GM12878 (cell line): ENCODE data around the gene CDH8. TPM values are rescaled to one million over a fixed set of nuclear protein-coding genes. Genes with fewer than 3 reads are reported as not detected.

Experiments used
- ATAC-seq: fragments of 200-7000 bp; cut with Tn5 transposase; 3 replicates; pipeline ENCODE4 v1.9.1; 2020; ENCODE audit warnings: mild to moderate bottlenecking, moderate library complexity
- BruUV-seq: library from RNA; stranded (reverse); fragments of 400-500 nt; replicated peaks from 2 replicates; lab custom pipeline; 2021; lab: Mats Ljungman, UMichigan
- CTCF ChIA-PET: fragments of 300-600 bp; sonication (Branson Sonifier 250); formaldehyde crosslinking; extraction: SDS; loops from one replicate; lab custom pipeline; 2021; ENCODE audit warnings: inconsistent platforms; lab: Yijun Ruan, JAX
- POLR2A ChIA-PET: fragments of 350-600 bp; formaldehyde crosslinking; extraction: SDS; loops from one replicate; lab custom pipeline; 2021; ENCODE audit warnings: inconsistent platforms; lab: Charles Lee
- RAD21 ChIA-PET: fragments of 300-600 bp; sonication (Branson Sonifier 250); formaldehyde crosslinking; loops from one replicate; lab custom pipeline; 2023; ENCODE audit warnings: antibody characterized with exemption; ENCODE audit not compliant: unreplicated experiment; lab: Charles Lee
- SMC1A ChIA-PET: fragments of 300-600 bp; sonication (Branson Sonifier 250); formaldehyde crosslinking; loops from one replicate; lab custom pipeline; 2023; ENCODE audit not compliant: unreplicated experiment, uncharacterized antibody; lab: Charles Lee
- DNase-seq: peaks from one replicate; pipeline ENCODE4 v3.0.0-alpha.2; 2011; ENCODE audit warnings: low read depth, low spot score
- FAIRE-seq: peaks from 3 replicates; lab custom pipeline; 2011; peaks lifted over from hg19 to GRCh38; lab: Jason Lieb, UNC
- H2AFZ ChIP-seq: 2 replicates; pipeline ENCODE4 v1.6.0; 2011; ENCODE audit warnings: low read depth, low read length, control low read depth; ENCODE audit not compliant: control insufficient read depth
- H3K27ac ChIP-seq: 2 replicates; pipeline ENCODE4 v1.5.1; 2011; ENCODE audit warnings: control low read depth; ENCODE audit not compliant: control insufficient read depth, insufficient read depth
- H3K27me3 ChIP-seq, 2 experiments: replicated peaks in 1 of 2; 2 replicates each; pipeline versions ENCODE4 v1.6.0 to v1.6.1; 2011; ENCODE audit warnings: low read length in 1 of 2; ENCODE audit not compliant: control insufficient read depth in 2 of 2, insufficient read depth in 2 of 2
- H3K36me3 ChIP-seq, 2 experiments: 2 replicates each; pipeline ENCODE4 v1.5.1; 2011; ENCODE audit warnings: low read length in 1 of 2; ENCODE audit not compliant: control insufficient read depth in 2 of 2, insufficient read depth in 2 of 2
- H3K4me1 ChIP-seq: 2 replicates; pipeline ENCODE4 v1.6.1; 2011; ENCODE audit warnings: mild to moderate bottlenecking, low read length, moderate library complexity, mixed read lengths; ENCODE audit not compliant: control insufficient read depth, insufficient read depth
- H3K4me2 ChIP-seq: 2 replicates; pipeline ENCODE4 v1.6.0; 2011; ENCODE audit warnings: control low read depth; ENCODE audit not compliant: control insufficient read depth, insufficient read depth
- H3K4me3 ChIP-seq: fragments of 200-600 bp; sonication (generic); 2 replicates; pipeline ENCODE4 v1.5.1; 2016
- H3K79me2 ChIP-seq: 2 replicates; pipeline ENCODE4 v1.6.0; 2011; ENCODE audit warnings: low read length; ENCODE audit not compliant: control insufficient read depth, insufficient read depth
- H3K9ac ChIP-seq: 2 replicates; pipeline ENCODE4 v1.8.0; 2011; ENCODE audit warnings: low read length, control low read depth, mixed read lengths; ENCODE audit not compliant: control insufficient read depth, insufficient read depth
- H3K9me3 ChIP-seq: replicated peaks from 3 replicates; pipeline ENCODE4 v1.5.1; 2011; ENCODE audit warnings: mild to moderate bottlenecking, low read length; ENCODE audit not compliant: control insufficient read depth, insufficient read depth
- H4K20me1 ChIP-seq: 2 replicates; pipeline ENCODE4 v1.6.0; 2011; ENCODE audit not compliant: control insufficient read depth, insufficient read depth
- BCLAF1 ChIP-seq: fragments of 450-650 bp; IDR thresholded peaks from 2 replicates; pipeline ENCODE4 v1.6.1; 2017; ENCODE audit warnings: antibody characterized with exemption, mild to moderate bottlenecking, moderate library complexity
- CBX3 ChIP-seq: fragments of 200-600 bp; sonication (generic); IDR thresholded peaks from 2 replicates; pipeline ENCODE4 v1.6.1; 2016; ENCODE audit warnings: low read depth, borderline replicate concordance
- IRF3 ChIP-seq: fragments of 450-650 bp; IDR thresholded peaks from 2 replicates; pipeline ENCODE4 v1.6.1; 2014; ENCODE audit warnings: mild to moderate bottlenecking
- NRF1 ChIP-seq: conservative IDR thresholded peaks from 2 replicates; pipeline ENCODE4 v1.6.1; 2011; ENCODE audit warnings: mild to moderate bottlenecking, low read depth, low read length, improper control_type of control experiment
- POU2F2 ChIP-seq: IDR thresholded peaks from 3 replicates; pipeline ENCODE4 v1.6.1; 2011; ENCODE audit warnings: low read depth, mild to moderate bottlenecking, low read length, borderline replicate concordance
- TBL1XR1 ChIP-seq: IDR thresholded peaks from 2 replicates; pipeline ENCODE4 v1.6.1; 2012; ENCODE audit warnings: low read depth, low read length, improper control_type of control experiment
- YY1 ChIP-seq: IDR thresholded peaks from 2 replicates; pipeline ENCODE4 v1.6.1; 2011; ENCODE audit warnings: low read depth, mild to moderate bottlenecking, low read length
- ZNF207 ChIP-seq: fragments of 450-650 bp; IDR thresholded peaks from 2 replicates; pipeline ENCODE4 v1.6.1; 2014; ENCODE audit warnings: antibody characterized with exemption, mild to moderate bottlenecking, borderline replicate concordance
- WGBS: methylation state at CpG from one replicate; pipeline ENCODE4 v1.1.6; 2016; ENCODE audit warnings: low lambda C conversion rate; ENCODE audit not compliant: insufficient replicate concordance, insufficient coverage; ENCODE audit errors: missing lambda C conversion rate; 5-methylcytosine and 5-hydroxymethylcytosine counted together
- in situ Hi-C: fragments of 300-500 bp; cut with MboI; formaldehyde crosslinking; loops from 9 replicates; pipeline ENCODE4 v1.14.3; 2018; ENCODE audit warnings: mixed read lengths
- intact Hi-C: fragments of 100-400 bp; cut with micrococcal nuclease; formaldehyde crosslinking; loops from one replicate; pipeline ENCODE4 v1.14.2; 2022; ENCODE audit not compliant: unreplicated experiment
- polyA plus RNA-seq, 11 experiments: library from polyadenylated mRNA; depleted of rRNA in 4 of 11; unstranded in 6 of 11; stranded (reverse) in 5 of 11; fragments of >200 nt; fragmentation: Nextera tagmentation in 4 of 11; fragmentation: Illumina TruSeq in 1 of 11; extraction: Ambion mirVana in 4 of 11; extraction: Trizol in 1 of 11; gene quantifications; 1 replicate in 1 of 11; 2 replicates in 10 of 11; pipeline versions ENCODE4 v1.2.1 to v1.2.3, GENCODE V29; 2011 to 2016; ENCODE audit warnings: inconsistent platforms in 2 of 11, missing spikeins in 2 of 11, low read depth in 1 of 11
- total RNA-seq, 4 experiments: library from RNA; depleted of rRNA in 3 of 4; stranded (reverse); fragments of >200 nt in 3 of 4; fragmentation: Illumina TruSeq in 1 of 4; extraction: Trizol in 1 of 4; gene quantifications; 2 replicates each; pipeline versions ENCODE4 v1.2.1 to v1.2.3, GENCODE V29; 2013 to 2021
- TF ChIP-seq, protein P1 (sequence below): fragments of 450-650 bp; formaldehyde crosslinking; IDR thresholded peaks from 2 replicates; pipeline ENCODE4 v1.4.0; 2020; ENCODE audit warnings: mild to moderate bottlenecking, moderate library complexity

CDH8 gene
- total and polyA plus RNA-seq, 10 of the 15 experiments (the other 5 are each of a cell fraction or from before 2014, with no cell fraction given): 0.13 to 0.68 (median 0.25) TPM; not detected in 3

- Histone ChIP-seq H3K4me1 (no peaks in the 10 kb centered on the region), H3K9me3 (no peaks in the 10 kb centered on the region), H3K4me3 (no peak overlapping the region), H4K20me1 (no peaks in the 10 kb centered on the region), H2AFZ (no peak overlapping the region), H3K27me3 (no peaks in the 10 kb centered on the region), H3K9ac (no peak overlapping the region), H3K27ac (no peak overlapping the region), H3K4me2 (no peak overlapping the region), H3K36me3 (no peaks in the 10 kb centered on the region), H3K79me2 (no peaks in the 10 kb centered on the region)
- DNase-seq: no peak
- 3% methylated on average over 2 of the region's 2 CpGs for WGBS
- no peak for ATAC-seq
- in situ Hi-C loops: no loop called here
- TF ChIP-seq TBL1XR1 (no peak), ZNF207 (no peak), YY1 (no peak), IRF3 (no peak), BCLAF1 (no peak), POU2F2 (no peak), CBX3 (no peak), NRF1 (no peak)
- TF ChIP-seq, protein P1, sequence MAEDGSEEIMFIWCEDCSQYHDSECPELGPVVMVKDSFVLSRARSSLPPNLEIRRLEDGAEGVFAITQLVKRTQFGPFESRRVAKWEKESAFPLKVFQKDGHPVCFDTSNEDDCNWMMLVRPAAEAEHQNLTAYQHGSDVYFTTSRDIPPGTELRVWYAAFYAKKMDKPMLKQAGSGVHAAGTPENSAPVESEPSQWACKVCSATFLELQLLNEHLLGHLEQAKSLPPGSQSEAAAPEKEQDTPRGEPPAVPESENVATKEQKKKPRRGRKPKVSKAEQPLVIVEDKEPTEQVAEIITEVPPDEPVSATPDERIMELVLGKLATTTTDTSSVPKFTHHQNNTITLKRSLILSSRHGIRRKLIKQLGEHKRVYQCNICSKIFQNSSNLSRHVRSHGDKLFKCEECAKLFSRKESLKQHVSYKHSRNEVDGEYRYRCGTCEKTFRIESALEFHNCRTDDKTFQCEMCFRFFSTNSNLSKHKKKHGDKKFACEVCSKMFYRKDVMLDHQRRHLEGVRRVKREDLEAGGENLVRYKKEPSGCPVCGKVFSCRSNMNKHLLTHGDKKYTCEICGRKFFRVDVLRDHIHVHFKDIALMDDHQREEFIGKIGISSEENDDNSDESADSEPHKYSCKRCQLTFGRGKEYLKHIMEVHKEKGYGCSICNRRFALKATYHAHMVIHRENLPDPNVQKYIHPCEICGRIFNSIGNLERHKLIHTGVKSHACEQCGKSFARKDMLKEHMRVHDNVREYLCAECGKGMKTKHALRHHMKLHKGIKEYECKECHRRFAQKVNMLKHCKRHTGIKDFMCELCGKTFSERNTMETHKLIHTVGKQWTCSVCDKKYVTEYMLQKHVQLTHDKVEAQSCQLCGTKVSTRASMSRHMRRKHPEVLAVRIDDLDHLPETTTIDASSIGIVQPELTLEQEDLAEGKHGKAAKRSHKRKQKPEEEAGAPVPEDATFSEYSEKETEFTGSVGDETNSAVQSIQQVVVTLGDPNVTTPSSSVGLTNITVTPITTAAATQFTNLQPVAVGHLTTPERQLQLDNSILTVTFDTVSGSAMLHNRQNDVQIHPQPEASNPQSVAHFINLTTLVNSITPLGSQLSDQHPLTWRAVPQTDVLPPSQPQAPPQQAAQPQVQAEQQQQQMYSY: no peak
- intact Hi-C loops: no loop called here
- ChIA-PET CTCF (no interaction called here), SMC1A (interaction anchor here (1.8 kb wide), 1 partner anchor 14 kb away, joined by 5 read pairs; no protein-coding TSS in a partner anchor), POLR2A (no interaction called here), RAD21 (interaction anchor here (1.2 kb wide), 1 partner anchor 42 kb away, joined by 3 read pairs; no protein-coding TSS in a partner anchor)
- FAIRE-seq: no peak
- BruUV-seq: no TSS peak
Observed at GRCh38 chr16:61892531-61892930, 143.7 kb downstream of the CDH8 start.
